HEK293 (cell line): ENCODE measurements around the gene STRADA.

Experiments
- GLI4 ChIP-seq: fragments of 450-650 bp; formaldehyde crosslinking; IDR thresholded peaks from 2 replicates; pipeline ENCODE4 v1.5.1; 2016; ENCODE audit warnings: missing biosample characterization, missing genetic modification characterization
- GLIS2 ChIP-seq: fragments of 450-650 bp; formaldehyde crosslinking; IDR thresholded peaks from 2 replicates; pipeline ENCODE4 v1.5.1; 2016; ENCODE audit warnings: missing biosample characterization, missing genetic modification characterization
- HOXC10 ChIP-seq: sonication (generic); formaldehyde crosslinking; IDR thresholded peaks from 2 replicates; pipeline ENCODE4 v1.8.1; 2023; ENCODE audit warnings: mild to moderate bottlenecking, missing genetic modification reagents
- INSM2 ChIP-seq: fragments of 450-650 bp; formaldehyde crosslinking; IDR thresholded peaks from 2 replicates; pipeline ENCODE4 v1.5.1; 2016; ENCODE audit warnings: missing biosample characterization, missing genetic modification characterization
- KLF1 ChIP-seq: fragments of 450-650 bp; formaldehyde crosslinking; IDR thresholded peaks from 2 replicates; pipeline ENCODE4 v1.5.1; 2016; ENCODE audit warnings: missing biosample characterization, missing genetic modification characterization
- PRDM1 ChIP-seq: fragments of 450-650 bp; formaldehyde crosslinking; IDR thresholded peaks from 2 replicates; pipeline ENCODE4; 2016; ENCODE audit warnings: missing biosample characterization, missing genetic modification characterization
- RBAK ChIP-seq: fragments of 450-650 bp; formaldehyde crosslinking; IDR thresholded peaks from 2 replicates; pipeline ENCODE4 v1.5.1; 2016; ENCODE audit warnings: missing biosample characterization, missing genetic modification characterization
- SETDB1 ChIP-seq: IDR thresholded peaks from one replicate; pipeline ENCODE4 v1.6.1; 2017; ENCODE audit warnings: mild to moderate bottlenecking, low read length, moderate library complexity, mixed read lengths; ENCODE audit not compliant: insufficient read length
- ZBTB17 ChIP-seq: fragments of 450-650 bp; formaldehyde crosslinking; IDR thresholded peaks from 2 replicates; pipeline ENCODE4 v1.5.1; 2016; ENCODE audit warnings: missing biosample characterization, missing genetic modification characterization
- ZBTB20 ChIP-seq: fragments of 450-650 bp; formaldehyde crosslinking; IDR thresholded peaks from 2 replicates; pipeline ENCODE4 v1.5.1; 2016; ENCODE audit warnings: missing biosample characterization, missing genetic modification characterization
- ZFP3 ChIP-seq: fragments of 450-650 bp; formaldehyde crosslinking; IDR thresholded peaks from 2 replicates; pipeline ENCODE4 v1.5.1; 2016; ENCODE audit warnings: low read depth, missing biosample characterization, missing genetic modification characterization
- ZFP69B ChIP-seq: fragments of 450-650 bp; formaldehyde crosslinking; IDR thresholded peaks from 2 replicates; pipeline ENCODE4 v1.5.1; 2016; ENCODE audit warnings: missing biosample characterization, missing genetic modification characterization
- ZNF121 ChIP-seq: fragments of 450-650 bp; formaldehyde crosslinking; IDR thresholded peaks from 2 replicates; pipeline ENCODE4 v1.5.1; 2016; ENCODE audit warnings: missing biosample characterization, missing genetic modification characterization
- ZNF157 ChIP-seq: fragments of 450-650 bp; formaldehyde crosslinking; IDR thresholded peaks from 2 replicates; pipeline ENCODE4 v1.5.1; 2016; ENCODE audit warnings: missing biosample characterization, missing genetic modification characterization
- ZNF19 ChIP-seq: fragments of 450-650 bp; formaldehyde crosslinking; IDR thresholded peaks from 2 replicates; pipeline ENCODE4; 2016; ENCODE audit warnings: missing biosample characterization, missing genetic modification characterization, low read depth
- ZNF239 ChIP-seq: fragments of 450-650 bp; formaldehyde crosslinking; IDR thresholded peaks from 2 replicates; pipeline ENCODE4 v1.5.1; 2016; ENCODE audit warnings: missing biosample characterization, missing genetic modification characterization
- ZNF248 ChIP-seq: fragments of 450-650 bp; formaldehyde crosslinking; IDR thresholded peaks from 2 replicates; pipeline ENCODE4 v1.5.1; 2017; ENCODE audit warnings: missing biosample characterization, missing genetic modification characterization
- ZNF266 ChIP-seq: fragments of 450-650 bp; formaldehyde crosslinking; IDR thresholded peaks from 2 replicates; pipeline ENCODE4 v1.5.1; 2016; ENCODE audit warnings: missing biosample characterization, missing genetic modification characterization, low read depth
- ZNF354C ChIP-seq: fragments of 450-650 bp; formaldehyde crosslinking; IDR thresholded peaks from 2 replicates; pipeline ENCODE4 v1.5.1; 2016; ENCODE audit warnings: missing biosample characterization, missing genetic modification characterization, low read depth, borderline replicate concordance
- ZNF433 ChIP-seq: fragments of 450-650 bp; formaldehyde crosslinking; IDR thresholded peaks from 2 replicates; pipeline ENCODE4 v1.5.1; 2016; ENCODE audit warnings: missing biosample characterization, missing genetic modification characterization, low read depth
- ZNF514 ChIP-seq: fragments of 450-650 bp; formaldehyde crosslinking; IDR thresholded peaks from 2 replicates; pipeline ENCODE4 v1.5.1; 2016; ENCODE audit warnings: missing biosample characterization, missing genetic modification characterization
- ZNF549 ChIP-seq: fragments of 450-650 bp; IDR thresholded peaks from 2 replicates; pipeline ENCODE4 v1.5.1; 2018; ENCODE audit warnings: missing biosample characterization, missing genetic modification characterization, mild to moderate bottlenecking, inconsistent platforms, moderate library complexity
- ZNF600 ChIP-seq: fragments of 450-650 bp; formaldehyde crosslinking; IDR thresholded peaks from 2 replicates; pipeline ENCODE4 v1.5.1; 2016; ENCODE audit warnings: missing biosample characterization, missing genetic modification characterization
- ZNF624 ChIP-seq: fragments of 450-650 bp; formaldehyde crosslinking; IDR thresholded peaks from 2 replicates; pipeline ENCODE4 v1.5.1; 2017; ENCODE audit warnings: missing biosample characterization, missing genetic modification characterization
- ZNF658 ChIP-seq: fragments of 450-650 bp; formaldehyde crosslinking; IDR thresholded peaks from 2 replicates; pipeline ENCODE4; 2016; ENCODE audit warnings: missing biosample characterization, missing genetic modification characterization
- ZNF792 ChIP-seq: fragments of 450-650 bp; formaldehyde crosslinking; IDR thresholded peaks from 2 replicates; pipeline ENCODE4 v1.5.1; 2016; ENCODE audit warnings: missing biosample characterization, missing genetic modification characterization
- ZSCAN23 ChIP-seq: fragments of 450-650 bp; formaldehyde crosslinking; IDR thresholded peaks from 2 replicates; pipeline ENCODE4 v1.5.1; 2016; ENCODE audit warnings: missing biosample characterization, missing genetic modification characterization
- ZSCAN4 ChIP-seq: fragments of 450-650 bp; formaldehyde crosslinking; IDR thresholded peaks from 2 replicates; pipeline ENCODE4 v1.5.1; 2017; ENCODE audit warnings: missing biosample characterization, missing genetic modification characterization
- TF ChIP-seq, protein P1 (sequence below): fragments of 450-650 bp; formaldehyde crosslinking; IDR thresholded peaks from 2 replicates; pipeline ENCODE4 v1.5.1; 2017; ENCODE audit warnings: missing biosample characterization, missing genetic modification characterization
- TF ChIP-seq, protein P2 (sequence below): fragments of 450-650 bp; formaldehyde crosslinking; IDR thresholded peaks from 2 replicates; pipeline ENCODE4 v1.5.1; 2016; ENCODE audit warnings: missing biosample characterization, missing genetic modification characterization
- TF ChIP-seq, protein P3 (sequence below): fragments of 450-650 bp; formaldehyde crosslinking; IDR thresholded peaks from 2 replicates; pipeline ENCODE4; 2016; ENCODE audit warnings: missing biosample characterization, missing genetic modification characterization
- TF ChIP-seq, protein P4 (sequence below): fragments of 450-650 bp; formaldehyde crosslinking; IDR thresholded peaks from 2 replicates; pipeline ENCODE4 v1.5.1; 2016; ENCODE audit warnings: missing biosample characterization, missing genetic modification characterization

Gene STRADA

DNA sequence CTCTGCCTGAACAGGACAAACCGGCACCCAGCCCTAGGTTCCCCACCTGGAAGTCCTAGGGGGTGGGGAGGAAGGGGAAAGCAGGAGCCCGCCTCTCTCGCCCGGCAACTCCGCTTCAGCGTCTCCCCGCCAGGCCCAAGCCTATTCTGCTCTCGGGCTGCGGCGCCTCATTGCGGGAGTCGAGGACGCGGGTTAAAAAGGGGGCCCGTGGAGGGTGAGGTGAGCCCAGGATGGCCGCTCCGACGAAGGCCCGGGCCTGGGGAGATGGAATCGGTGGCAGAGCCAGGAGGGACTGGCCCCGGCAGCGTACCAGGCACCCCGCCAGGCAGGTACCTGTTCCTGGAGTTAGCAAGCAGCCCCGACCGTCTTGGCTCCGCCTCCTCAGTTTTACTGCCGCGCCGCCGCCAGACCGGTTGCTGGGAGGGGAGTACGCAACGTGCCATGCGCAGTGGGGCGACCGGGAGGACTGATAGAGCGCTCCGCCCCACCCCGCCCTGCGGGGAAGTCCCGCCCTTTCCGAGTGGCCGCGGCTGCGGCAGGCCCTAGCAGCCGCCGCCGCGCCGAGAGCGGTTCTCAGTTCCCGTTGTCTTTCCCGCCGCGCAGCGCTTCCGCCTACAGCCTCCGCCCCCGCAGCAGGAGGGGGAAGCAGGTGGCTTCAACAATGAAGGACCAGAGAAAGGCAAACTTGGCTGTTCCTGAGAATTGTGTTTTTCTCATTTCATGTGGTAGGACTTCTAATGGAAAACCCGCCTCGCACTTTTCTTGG is at the start of gene STRADA (continued):
- TF ChIP-seq ZNF266 (tag by site-specific recombination) (no peak), HOXC10 (CRISPR knock-in tag) (0 out of 2 replicates have a peak, but pooled peaks have one; percentile 22), ZSCAN23 (tag by site-specific recombination) (peak; percentile 50; the same call in 1 of the 2 replicates), ZNF600 (tag by site-specific recombination) (peak; percentile 96), ZFP3 (tag by site-specific recombination) (no peak), ZNF19 (tag by site-specific recombination) (no peak), ZSCAN4 (tag by site-specific recombination) (peak; percentile 51), ZNF157 (no peak), PRDM1 (0 out of 2 replicates have a peak, but pooled peaks have one; percentile 21), ZNF248 (no peak), ZNF433 (tag by site-specific recombination) (no peak), GLI4 (tag by site-specific recombination) (peak; percentile 16; the same call in 1 of the 2 replicates), ZBTB17 (tag by site-specific recombination) (peak; percentile 74), ZNF792 (tag by site-specific recombination) (peak; percentile 78; the same call in 1 of the 2 replicates), ZFP69B (tag by site-specific recombination) (peak; percentile 62; the same call in 1 of the 2 replicates), ZNF549 (no peak), ZNF239 (tag by site-specific recombination) (no peak), RBAK (tag by site-specific recombination) (no peak), KLF1 (tag by site-specific recombination) (peak; percentile 90), ZNF658 (no peak), INSM2 (tag by site-specific recombination) (no peak), ZNF514 (no peak), ZNF624 (tag by site-specific recombination) (0 out of 2 replicates have a peak, but pooled peaks have one; percentile 58), GLIS2 (tag by site-specific recombination) (peak; percentile 62), ZNF121 (tag by site-specific recombination) (0 out of 2 replicates have a peak, but pooled peaks have one; percentile 41), SETDB1 (no peak), ZBTB20 (tag by site-specific recombination) (peak; percentile 96), ZNF354C (tag by site-specific recombination) (no peak)
- TF ChIP-seq, protein P1, sequence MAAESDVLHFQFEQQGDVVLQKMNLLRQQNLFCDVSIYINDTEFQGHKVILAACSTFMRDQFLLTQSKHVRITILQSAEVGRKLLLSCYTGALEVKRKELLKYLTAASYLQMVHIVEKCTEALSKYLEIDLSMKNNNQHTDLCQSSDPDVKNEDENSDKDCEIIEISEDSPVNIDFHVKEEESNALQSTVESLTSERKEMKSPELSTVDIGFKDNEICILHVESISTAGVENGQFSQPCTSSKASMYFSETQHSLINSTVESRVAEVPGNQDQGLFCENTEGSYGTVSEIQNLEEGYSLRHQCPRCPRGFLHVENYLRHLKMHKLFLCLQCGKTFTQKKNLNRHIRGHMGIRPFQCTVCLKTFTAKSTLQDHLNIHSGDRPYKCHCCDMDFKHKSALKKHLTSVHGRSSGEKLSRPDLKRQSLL (tag by site-specific recombination) = no peak; the same call in 1 of the 2 replicates
- TF ChIP-seq, protein P2, sequence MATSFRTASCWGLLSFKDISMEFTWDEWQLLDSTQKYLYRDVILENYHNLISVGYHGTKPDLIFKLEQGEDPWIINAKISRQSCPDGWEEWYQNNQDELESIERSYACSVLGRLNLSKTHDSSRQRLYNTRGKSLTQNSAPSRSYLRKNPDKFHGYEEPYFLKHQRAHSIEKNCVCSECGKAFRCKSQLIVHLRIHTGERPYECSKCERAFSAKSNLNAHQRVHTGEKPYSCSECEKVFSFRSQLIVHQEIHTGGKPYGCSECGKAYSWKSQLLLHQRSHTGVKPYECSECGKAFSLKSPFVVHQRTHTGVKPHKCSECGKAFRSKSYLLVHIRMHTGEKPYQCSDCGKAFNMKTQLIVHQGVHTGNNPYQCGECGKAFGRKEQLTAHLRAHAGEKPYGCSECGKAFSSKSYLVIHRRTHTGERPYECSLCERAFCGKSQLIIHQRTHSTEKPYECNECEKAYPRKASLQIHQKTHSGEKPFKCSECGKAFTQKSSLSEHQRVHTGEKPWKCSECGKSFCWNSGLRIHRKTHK (tag by site-specific recombination) = no peak
- TF ChIP-seq, protein P3, sequence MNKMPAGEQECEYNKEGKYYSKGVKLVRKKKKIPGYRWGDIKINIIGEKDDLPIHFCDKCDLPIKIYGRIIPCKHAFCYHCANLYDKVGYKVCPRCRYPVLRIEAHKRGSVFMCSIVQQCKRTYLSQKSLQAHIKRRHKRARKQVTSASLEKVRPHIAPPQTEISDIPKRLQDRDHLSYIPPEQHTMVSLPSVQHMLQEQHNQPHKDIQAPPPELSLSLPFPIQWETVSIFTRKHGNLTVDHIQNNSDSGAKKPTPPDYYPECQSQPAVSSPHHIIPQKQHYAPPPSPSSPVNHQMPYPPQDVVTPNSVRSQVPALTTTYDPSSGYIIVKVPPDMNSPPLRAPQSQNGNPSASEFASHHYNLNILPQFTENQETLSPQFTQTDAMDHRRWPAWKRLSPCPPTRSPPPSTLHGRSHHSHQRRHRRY (tag by site-specific recombination) = no peak
- TF ChIP-seq, protein P4, sequence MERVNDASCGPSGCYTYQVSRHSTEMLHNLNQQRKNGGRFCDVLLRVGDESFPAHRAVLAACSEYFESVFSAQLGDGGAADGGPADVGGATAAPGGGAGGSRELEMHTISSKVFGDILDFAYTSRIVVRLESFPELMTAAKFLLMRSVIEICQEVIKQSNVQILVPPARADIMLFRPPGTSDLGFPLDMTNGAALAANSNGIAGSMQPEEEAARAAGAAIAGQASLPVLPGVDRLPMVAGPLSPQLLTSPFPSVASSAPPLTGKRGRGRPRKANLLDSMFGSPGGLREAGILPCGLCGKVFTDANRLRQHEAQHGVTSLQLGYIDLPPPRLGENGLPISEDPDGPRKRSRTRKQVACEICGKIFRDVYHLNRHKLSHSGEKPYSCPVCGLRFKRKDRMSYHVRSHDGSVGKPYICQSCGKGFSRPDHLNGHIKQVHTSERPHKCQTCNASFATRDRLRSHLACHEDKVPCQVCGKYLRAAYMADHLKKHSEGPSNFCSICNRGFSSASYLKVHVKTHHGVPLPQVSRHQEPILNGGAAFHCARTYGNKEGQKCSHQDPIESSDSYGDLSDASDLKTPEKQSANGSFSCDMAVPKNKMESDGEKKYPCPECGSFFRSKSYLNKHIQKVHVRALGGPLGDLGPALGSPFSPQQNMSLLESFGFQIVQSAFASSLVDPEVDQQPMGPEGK (tag by site-specific recombination) = peak; percentile 58
